K562 (cell line): ENCODE measurements around the gene EFHC1. TPM values are rescaled to one million over a fixed set of nuclear protein-coding genes. Genes with fewer than 3 reads are reported as not detected.

Experiments
- ATAC-seq: fragments of 200-7000 bp; cut with Tn5 transposase; 3 replicates; pipeline ENCODE4 v1.9.1; 2020; ENCODE audit warnings: moderate library complexity
- BruUV-seq: library from RNA; stranded (reverse); fragments of 400-500 nt; replicated peaks from 2 replicates; lab custom pipeline; 2021; lab: Mats Ljungman, UMichigan
- CTCF ChIA-PET: fragments of 300-600 bp; formaldehyde crosslinking; extraction: SDS; loops from one replicate; lab custom pipeline; 2021; ENCODE audit warnings: low intra/inter-chr PET ratio; lab: Yijun Ruan, JAX
- POLR2A ChIA-PET: fragments of 300-600, 350-650 bp; sonication (Branson Sonifier 250); formaldehyde crosslinking; extraction: SDS; loops from one replicate; lab custom pipeline; 2021; ENCODE audit warnings: antibody characterized with exemption, inconsistent platforms; lab: Yijun Ruan, JAX
- DNase-seq, 4 experiments: peaks; one replicate each; pipeline versions ENCODE4 v3.0.0 to v3.0.0-alpha.2; 2011 to 2018; ENCODE audit warnings: low spot score in 3 of 4, mixed read lengths in 3 of 4; ENCODE audit errors: extremely low read depth in 1 of 4
- FAIRE-seq: peaks from 2 replicates; lab custom pipeline; 2011; peaks lifted over from hg19 to GRCh38; lab: Jason Lieb, UNC
- H2AFZ ChIP-seq: 2 replicates; pipeline ENCODE4 v1.6.0; 2011; ENCODE audit warnings: low read depth, low read length, control low read depth, inconsistent platforms
- H3K27ac ChIP-seq: fragments of 200-600 bp; 3 replicates; pipeline ENCODE4 v1.8.0; 2011; ENCODE audit warnings: low read depth, mild to moderate bottlenecking, control low read depth, inconsistent platforms, low read length, moderate library complexity, mixed read lengths; ENCODE audit errors: extremely low read depth
- H3K27me3 ChIP-seq, 2 experiments: fragments of 300-600 bp in 1 of 2; 2 replicates in 1 of 2; 3 replicates in 1 of 2; pipeline versions ENCODE4 v1.6.0 to v1.8.0; 2011; ENCODE audit warnings: inconsistent platforms in 2 of 2, low read length in 2 of 2, mild to moderate bottlenecking in 1 of 2, mixed read lengths in 1 of 2, moderate library complexity in 1 of 2; ENCODE audit not compliant: control insufficient read depth in 2 of 2, insufficient read depth in 2 of 2
- H3K36me3 ChIP-seq: fragments of 300-600 bp; 3 replicates; pipeline ENCODE4 v1.8.0; 2011; ENCODE audit warnings: mild to moderate bottlenecking, low read length, inconsistent platforms; ENCODE audit not compliant: control insufficient read depth, insufficient read depth
- H3K4me1 ChIP-seq, 2 experiments: fragments of 200-600 bp in 1 of 2; replicated peaks in 1 of 2; 2 replicates in 1 of 2; 3 replicates in 1 of 2; pipeline versions ENCODE4 v1.5.1 to v1.8.0; 2011; ENCODE audit warnings: inconsistent platforms in 2 of 2, low read length in 2 of 2, mild to moderate bottlenecking in 1 of 2, mixed read lengths in 1 of 2, moderate library complexity in 1 of 2; ENCODE audit not compliant: control insufficient read depth in 2 of 2, insufficient read depth in 2 of 2
- H3K4me2 ChIP-seq: 2 replicates; pipeline ENCODE4 v1.6.1; 2011; ENCODE audit warnings: low read length, control low read depth, inconsistent platforms, mixed read lengths; ENCODE audit not compliant: insufficient read depth
- H3K4me3 ChIP-seq: fragments of 200-600 bp; sonication (generic), shearing (Covaris generic); 2 replicates; pipeline ENCODE4 v1.5.1; 2016; ENCODE audit warnings: control low read depth, inconsistent platforms
- H3K79me2 ChIP-seq: fragments of 200-600 bp; 3 replicates; pipeline ENCODE4 v1.8.0; 2011; ENCODE audit warnings: low read length, inconsistent platforms; ENCODE audit not compliant: control insufficient read depth, insufficient read depth
- H3K9ac ChIP-seq, 2 experiments: 2 replicates each; pipeline versions ENCODE4 v1.6.0 to v1.6.1; 2011; ENCODE audit warnings: low read depth in 2 of 2, low read length in 2 of 2, control low read depth in 1 of 2, inconsistent platforms in 1 of 2, mild to moderate bottlenecking in 1 of 2, mixed read lengths in 1 of 2; ENCODE audit not compliant: insufficient read depth in 1 of 2
- H3K9me1 ChIP-seq: one replicate; pipeline ENCODE4 v1.6.0; 2011; ENCODE audit warnings: inconsistent platforms, mild to moderate bottlenecking, low read length, moderate library complexity; ENCODE audit not compliant: control insufficient read depth, insufficient read depth
- H3K9me3 ChIP-seq: replicated peaks from 2 replicates; pipeline ENCODE4 v1.5.1; 2011; ENCODE audit warnings: low read depth, low read length, inconsistent platforms; ENCODE audit not compliant: control insufficient read depth, insufficient read depth
- H4K20me1 ChIP-seq: replicated peaks from 2 replicates; pipeline ENCODE4 v1.6.1; 2011; ENCODE audit warnings: low read length, inconsistent platforms, mixed read lengths; ENCODE audit not compliant: control insufficient read depth, insufficient read depth
- CREM ChIP-seq: IDR thresholded peaks from 2 replicates; pipeline ENCODE4 v1.6.1; 2014; ENCODE audit warnings: antibody characterized with exemption, low read depth
- KAT8 ChIP-seq: fragments of 450-650 bp; IDR thresholded peaks from 2 replicates; pipeline ENCODE4 v1.6.1; 2016; ENCODE audit warnings: low read depth, mild to moderate bottlenecking
- PRPF4 ChIP-seq: fragments of 200-400 bp; formaldehyde crosslinking; IDR thresholded peaks from one replicate; pipeline ENCODE4 v1.6.1; 2017; ENCODE audit warnings: low read length, low read depth, mild to moderate bottlenecking; ENCODE audit not compliant: insufficient read depth, poor library complexity, severe bottlenecking
- WGBS: fragments of 100-300 bp; shearing (Covaris generic); methylation state at CpG from one replicate; pipeline ENCODE4 v1.1.6; 2016; ENCODE audit warnings: low coverage, mixed read lengths; ENCODE audit not compliant: insufficient coverage; ENCODE audit errors: missing lambda C conversion rate; 5-methylcytosine and 5-hydroxymethylcytosine counted together
- in situ Hi-C: fragments of 300-500 bp; cut with MboI; formaldehyde crosslinking; loops from 4 replicates; pipeline ENCODE4 v1.15.0; 2018; ENCODE audit warnings: inconsistent platforms, mixed read lengths
- intact Hi-C: fragments of 100-400 bp; cut with micrococcal nuclease; formaldehyde crosslinking; loops from 2 replicates; pipeline ENCODE4 v1.14.2; 2022
- polyA plus RNA-seq, 8 experiments: library from polyadenylated mRNA; depleted of rRNA in 4 of 8; stranded (reverse) in 5 of 8; unstranded in 3 of 8; fragments of >200 nt; fragmentation: Nextera tagmentation in 2 of 8; fragmentation: Illumina TruSeq in 1 of 8; extraction: Ambion mirVana in 2 of 8; extraction: Trizol in 1 of 8; gene quantifications; 2 replicates each; pipeline versions ENCODE4 v1.2.1 to v1.2.3, GENCODE V29; 2011 to 2014; ENCODE audit warnings: inconsistent platforms in 1 of 8, missing spikeins in 1 of 8
- total RNA-seq, 7 experiments: library from RNA; depleted of rRNA in 6 of 7; stranded (reverse); fragments of >200 nt in 6 of 7; fragmentation: Illumina TruSeq in 2 of 7; extraction: Trizol in 2 of 7; gene quantifications; 2 replicates each; pipeline versions ENCODE4 v1.2.1 to v1.2.3, GENCODE V29; 2011 to 2021; ENCODE audit warnings: low replicate concordance in 1 of 7
- TF ChIP-seq, protein P1 (sequence below): fragments of 450-650 bp; IDR thresholded peaks from 2 replicates; pipeline ENCODE4 v1.6.1; 2017; ENCODE audit warnings: antibody characterized with exemption, mild to moderate bottlenecking

EFHC1 gene
- total and polyA plus RNA-seq, 9 of the 15 experiments (the other 6 are each of a cell fraction or from before 2014, with no cell fraction given) = 9.5 to 31.0 (median 14.9) TPM

DNA sequence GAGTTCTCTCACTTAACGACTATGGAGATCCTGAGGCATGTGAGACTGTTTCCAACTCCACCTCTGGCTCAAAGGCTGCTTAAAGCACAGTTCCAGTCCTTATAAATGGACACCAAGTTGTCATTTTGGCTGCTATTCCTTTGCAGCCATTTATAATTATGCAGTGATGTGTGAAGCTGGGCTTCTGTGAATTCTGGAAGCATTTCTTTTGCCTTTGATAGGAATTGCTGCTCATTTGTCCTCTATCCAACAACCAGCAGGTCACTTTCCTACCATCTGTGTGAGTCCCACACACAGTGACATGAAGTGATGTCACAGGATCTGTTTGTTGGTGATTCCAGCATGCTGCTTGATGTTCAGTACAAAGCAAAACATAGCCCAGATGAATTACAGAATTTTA, 28.5 kb upstream of the EFHC1 start:
- WGBS = 12% methylated on average over 1 of the region's 1 CpG

More for the DNA sequence above, 28.5 kb upstream of the EFHC1 start:
- Histone ChIP-seq H3K9ac (no peak overlapping the region), H3K27me3 (no peaks in the 10 kb centered on the region), H3K4me2 (no peak overlapping the region), H2AFZ (peak overlapping the region; percentile 37), H3K9me3 (0 out of 2 replicates have a peak, but pooled peaks cover 2% of the 10 kb centered on the region), H3K79me2 (no peaks in the 10 kb centered on the region), H3K4me1 (peaks cover 11 to 37% of the 10 kb centered on the region in 2 experiments; a peak in 4 of 5 replicates), H3K4me3 (no peak overlapping the region), H3K36me3 (no peaks in the 10 kb centered on the region), H4K20me1 (no peaks in the 10 kb centered on the region), H3K27ac (peak overlapping the region; percentile 75), H3K9me1 (no peaks in the 10 kb centered on the region)
- ChIA-PET POLR2A (no interaction called here), CTCF (no interaction called here)
- FAIRE-seq (peak; percentile 65), DNase-seq (peak in 1 of 4 experiments; percentile 21), ATAC-seq (no peak)
- no TSS peak for BruUV-seq
- in situ Hi-C loops = loop anchor here (5.0 kb wide), 1 partner anchor 99 kb away; no protein-coding TSS in a partner anchor
- TF ChIP-seq KAT8 (no peak), CREM (peak; percentile 28; the same call in 1 of the 2 replicates), PRPF4 (no peak)
- TF ChIP-seq, protein P1, sequence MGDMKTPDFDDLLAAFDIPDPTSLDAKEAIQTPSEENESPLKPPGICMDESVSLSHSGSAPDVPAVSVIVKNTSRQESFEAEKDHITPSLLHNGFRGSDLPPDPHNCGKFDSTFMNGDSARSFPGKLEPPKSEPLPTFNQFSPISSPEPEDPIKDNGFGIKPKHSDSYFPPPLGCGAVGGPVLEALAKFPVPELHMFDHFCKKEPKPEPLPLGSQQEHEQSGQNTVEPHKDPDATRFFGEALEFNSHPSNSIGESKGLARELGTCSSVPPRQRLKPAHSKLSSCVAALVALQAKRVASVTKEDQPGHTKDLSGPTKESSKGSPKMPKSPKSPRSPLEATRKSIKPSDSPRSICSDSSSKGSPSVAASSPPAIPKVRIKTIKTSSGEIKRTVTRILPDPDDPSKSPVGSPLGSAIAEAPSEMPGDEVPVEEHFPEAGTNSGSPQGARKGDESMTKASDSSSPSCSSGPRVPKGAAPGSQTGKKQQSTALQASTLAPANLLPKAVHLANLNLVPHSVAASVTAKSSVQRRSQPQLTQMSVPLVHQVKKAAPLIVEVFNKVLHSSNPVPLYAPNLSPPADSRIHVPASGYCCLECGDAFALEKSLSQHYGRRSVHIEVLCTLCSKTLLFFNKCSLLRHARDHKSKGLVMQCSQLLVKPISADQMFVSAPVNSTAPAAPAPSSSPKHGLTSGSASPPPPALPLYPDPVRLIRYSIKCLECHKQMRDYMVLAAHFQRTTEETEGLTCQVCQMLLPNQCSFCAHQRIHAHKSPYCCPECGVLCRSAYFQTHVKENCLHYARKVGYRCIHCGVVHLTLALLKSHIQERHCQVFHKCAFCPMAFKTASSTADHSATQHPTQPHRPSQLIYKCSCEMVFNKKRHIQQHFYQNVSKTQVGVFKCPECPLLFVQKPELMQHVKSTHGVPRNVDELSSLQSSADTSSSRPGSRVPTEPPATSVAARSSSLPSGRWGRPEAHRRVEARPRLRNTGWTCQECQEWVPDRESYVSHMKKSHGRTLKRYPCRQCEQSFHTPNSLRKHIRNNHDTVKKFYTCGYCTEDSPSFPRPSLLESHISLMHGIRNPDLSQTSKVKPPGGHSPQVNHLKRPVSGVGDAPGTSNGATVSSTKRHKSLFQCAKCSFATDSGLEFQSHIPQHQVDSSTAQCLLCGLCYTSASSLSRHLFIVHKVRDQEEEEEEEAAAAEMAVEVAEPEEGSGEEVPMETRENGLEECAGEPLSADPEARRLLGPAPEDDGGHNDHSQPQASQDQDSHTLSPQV = peak; percentile 16; the same call in 1 of the 2 replicates
- intact Hi-C loops = loop anchor here (2.0 kb wide), 1 partner anchor 107 kb away; the partner anchor contains the start of gene MCM3
